Fibroblast of lung (primary cell): ENCODE data around the gene KIAA2012.

Source experiments
- CTCF ChIP-seq, 2 donors: IDR thresholded peaks in 1 of 2; conservative IDR thresholded peaks in 1 of 2; 1 replicate in 1 of 2; 2 replicates in 1 of 2; pipeline ENCODE4 v1.5.1; 2011 to 2012; ENCODE audit warnings: low read length in 2 of 2, control low read depth in 1 of 2, inconsistent platforms in 1 of 2, low read depth in 1 of 2, mild to moderate bottlenecking in 1 of 2
- EZH2 ChIP-seq: IDR thresholded peaks from 2 replicates; pipeline ENCODE4 v1.5.1; 2012; ENCODE audit warnings: low read length, control low read depth, mild to moderate bottlenecking; ENCODE audit errors: missing control alignments

- TF ChIP-seq CTCF (conservative IDR thresholded peaks at IDR 0.05 in 1 of 2, IDR thresholded peaks at IDR 0.05 in 1 of 2; ENCODE audit: low read depth in 1 of 2, low read length in 2 of 2): no peak
- no peak for TF ChIP-seq EZH2
Measured at GRCh38 chr2:202186641-202187202, 113.7 kb downstream of the KIAA2012 start.
